ENCODE measurements around the gene RGSL1.

GRCh38 chr1:182410620-182411273 is 39.2 kb upstream of the RGSL1 start:
- TF ChIP-seq CTCF (IDR thresholded peaks at IDR 0.05) (no peak), POLR2A (IDR thresholded peaks at IDR 0.05) (no peak)
